NCI-H2227 (cell line): Measurements from ENCODE around the gene SLK.

Source experiments
- DNase-seq: peaks from one replicate; lab custom pipeline; 2025; ENCODE audit not compliant: unreplicated experiment; lab: John Stamatoyannopoulos, UW

Gene SLK

GRCh38 chr10:103939522-103939921, 27.4 kb upstream of the SLK start:
- DNase-seq: no peak

- DNase-seq: no peak
These were observed 25.1 kb upstream of the SLK start for GRCh38 chr10:103941801-103942200.

GRCh38 chr10:103942866-103943265, 24.1 kb upstream of the SLK start:
- DNase-seq: no peak

GRCh38 chr10:103947799-103948516, 19.0 kb upstream of the SLK start:
- no peak for DNase-seq

GRCh38 chr10:103949728-103950127, 17.2 kb upstream of the SLK start:
- DNase-seq: no peak

- no peak for DNase-seq
These were observed 15.8 kb upstream of the SLK start for GRCh38 chr10:103951183-103951582.

GRCh38 chr10:103951942-103952341, 15.0 kb upstream of the SLK start:
- DNase-seq: no peak

- no peak for DNase-seq
These were observed 12.4 kb upstream of the SLK start for GRCh38 chr10:103954543-103954942.

- no peak for DNase-seq
These were observed 7.9 kb upstream of the SLK start for GRCh38 chr10:103958996-103959395.

GRCh38 chr10:103960103-103960502, 6.8 kb upstream of the SLK start:
- DNase-seq: no peak

- DNase-seq: no peak
These were observed 620 bp downstream of the SLK start for GRCh38 chr10:103967448-103968071.

- no peak for DNase-seq
These were observed 1.8 kb downstream of the SLK start for GRCh38 chr10:103968441-103969391.

- no peak for DNase-seq
These were observed 2.5 kb downstream of the SLK start for GRCh38 chr10:103969436-103969835.

GRCh38 chr10:103969857-103970627, 3.1 kb downstream of the SLK start:
- DNase-seq: no peak

GRCh38 chr10:103975169-103975568, 8.2 kb downstream of the SLK start:
- no peak for DNase-seq

GRCh38 chr10:103977204-103977603, 10.3 kb downstream of the SLK start:
- no peak for DNase-seq

- DNase-seq: no peak
These were observed 12.6 kb downstream of the SLK start for GRCh38 chr10:103979530-103979929.

- no peak for DNase-seq
These were observed 13.5 kb downstream of the SLK start for GRCh38 chr10:103980288-103980906.

- DNase-seq: no peak
These were observed 15.7 kb downstream of the SLK start for GRCh38 chr10:103982639-103983038.

GRCh38 chr10:103983367-103983911, 16.5 kb downstream of the SLK start:
- DNase-seq: no peak
